Subcutaneous adipose tissue (tissue), 4 donors: ENCODE results near the gene EPHA2. TPM values are rescaled to one million over a fixed set of nuclear protein-coding genes. Genes with fewer than 3 reads are reported as not detected.

Source experiments
- CTCF ChIP-seq: fragments of 450-650 bp; IDR thresholded peaks from one replicate; pipeline ENCODE4 v1.5.1; 2016; ENCODE audit warnings: low read depth, mild to moderate bottlenecking, control low read depth, antibody characterized with exemption, moderate library complexity
- total RNA-seq, 4 donors: library from RNA; depleted of rRNA; stranded (reverse); fragments of >200 nt; gene quantifications; one replicate each; pipeline ENCODE4 v1.1.0, GENCODE V29; 2016

Gene EPHA2
- total RNA-seq, 4 donors from 2014 or later, result 3.6 to 20.3 (median 7.3) TPM

- TF ChIP-seq CTCF, result no peak
These were observed 15.7 kb downstream of the EPHA2 start for GRCh38 chr1:16140068-16140596.

GRCh38 chr1:16139473-16139962 lies 16.4 kb downstream of the EPHA2 start:
- TF ChIP-seq CTCF, result no peak

- no peak for TF ChIP-seq CTCF
These were observed 17.1 kb downstream of the EPHA2 start for GRCh38 chr1:16138772-16139221.

GRCh38 chr1:16137890-16138467 lies 17.9 kb downstream of the EPHA2 start:
- TF ChIP-seq CTCF, result no peak

GRCh38 chr1:16135501-16135900 lies 20.4 kb downstream of the EPHA2 start:
- no peak for TF ChIP-seq CTCF

- TF ChIP-seq CTCF, result no peak
These were observed 21.0 kb downstream of the EPHA2 start for GRCh38 chr1:16134906-16135305.

- no peak for TF ChIP-seq CTCF
These were observed 21.6 kb downstream of the EPHA2 start for GRCh38 chr1:16134066-16134801.
